Measurements from ENCODE around the gene SH3BP1.

The SH3BP1 gene

DNA sequence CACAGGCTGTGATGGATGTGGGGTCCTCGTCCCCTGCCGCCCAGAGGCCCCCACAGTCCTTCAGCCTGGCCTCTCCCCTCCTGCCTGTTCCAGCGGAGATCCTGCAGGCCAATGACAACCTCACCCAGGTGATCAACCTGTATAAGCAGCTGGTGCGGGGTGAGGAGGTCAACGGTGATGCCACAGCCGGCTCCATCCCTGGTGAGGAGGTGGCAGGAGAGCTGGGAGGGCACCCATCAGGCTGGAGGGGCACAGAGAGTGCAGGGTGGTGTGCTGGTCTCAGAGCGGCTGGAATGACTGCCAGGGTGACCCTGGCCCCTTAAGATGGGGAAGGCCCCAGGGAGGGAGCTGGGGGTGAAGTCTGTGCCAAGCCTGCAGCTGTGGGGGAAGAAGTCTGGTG, 14.6 kb upstream of the SH3BP1 start:
- H3K36me3 ChIP-seq (ENCODE audit: control insufficient read depth, insufficient read depth, low read length): peaks cover 46% of the 10 kb centered on the region
- no peak overlapping the region for H3K4me3 ChIP-seq (replicated peaks; ENCODE audit: low read depth, low read length)
- TF ChIP-seq, protein P1, sequence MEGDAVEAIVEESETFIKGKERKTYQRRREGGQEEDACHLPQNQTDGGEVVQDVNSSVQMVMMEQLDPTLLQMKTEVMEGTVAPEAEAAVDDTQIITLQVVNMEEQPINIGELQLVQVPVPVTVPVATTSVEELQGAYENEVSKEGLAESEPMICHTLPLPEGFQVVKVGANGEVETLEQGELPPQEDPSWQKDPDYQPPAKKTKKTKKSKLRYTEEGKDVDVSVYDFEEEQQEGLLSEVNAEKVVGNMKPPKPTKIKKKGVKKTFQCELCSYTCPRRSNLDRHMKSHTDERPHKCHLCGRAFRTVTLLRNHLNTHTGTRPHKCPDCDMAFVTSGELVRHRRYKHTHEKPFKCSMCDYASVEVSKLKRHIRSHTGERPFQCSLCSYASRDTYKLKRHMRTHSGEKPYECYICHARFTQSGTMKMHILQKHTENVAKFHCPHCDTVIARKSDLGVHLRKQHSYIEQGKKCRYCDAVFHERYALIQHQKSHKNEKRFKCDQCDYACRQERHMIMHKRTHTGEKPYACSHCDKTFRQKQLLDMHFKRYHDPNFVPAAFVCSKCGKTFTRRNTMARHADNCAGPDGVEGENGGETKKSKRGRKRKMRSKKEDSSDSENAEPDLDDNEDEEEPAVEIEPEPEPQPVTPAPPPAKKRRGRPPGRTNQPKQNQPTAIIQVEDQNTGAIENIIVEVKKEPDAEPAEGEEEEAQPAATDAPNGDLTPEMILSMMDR (IDR thresholded peaks at IDR 0.05; ENCODE audit: insufficient read depth, low read length, poor library complexity, severe bottlenecking): no peak
- no peak for DNase-seq (ENCODE audit: extremely low read depth, insufficient read length)
- H3K27me3 ChIP-seq (replicated peaks; ENCODE audit: control insufficient read depth, insufficient read depth, low read length): no peaks in the 10 kb centered on the region

DNA sequence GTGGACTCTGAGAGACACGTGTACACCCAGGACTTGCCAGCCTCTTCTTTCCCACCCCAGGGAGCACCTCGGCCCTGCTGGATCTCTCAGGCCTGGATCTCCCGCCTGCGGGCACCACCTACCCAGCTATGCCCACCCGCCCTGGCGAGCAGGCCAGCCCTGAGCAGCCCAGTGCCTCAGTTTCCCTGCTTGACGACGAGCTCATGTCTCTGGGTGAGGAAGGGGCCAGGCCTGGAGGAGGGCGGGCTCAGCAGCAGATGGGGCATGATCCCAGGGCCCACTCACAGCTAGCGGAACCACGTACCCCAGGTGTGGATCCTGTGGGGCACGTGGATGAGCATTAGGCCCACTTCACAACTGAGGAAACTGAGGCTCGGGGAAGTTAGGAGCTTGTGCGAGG, 13.7 kb upstream of the SH3BP1 start:
- peaks cover 40% of the 10 kb centered on the region for H3K36me3 ChIP-seq (ENCODE audit: control insufficient read depth, insufficient read depth, low read length)
- H3K4me3 ChIP-seq (replicated peaks; ENCODE audit: low read depth, low read length): no peak overlapping the region
- DNase-seq (ENCODE audit: extremely low read depth, insufficient read length): no peak
- no peaks in the 10 kb centered on the region for H3K27me3 ChIP-seq (replicated peaks; ENCODE audit: control insufficient read depth, insufficient read depth, low read length)
- TF ChIP-seq, protein P1 (IDR thresholded peaks at IDR 0.05; ENCODE audit: insufficient read depth, low read length, poor library complexity, severe bottlenecking): no peak

DNA sequence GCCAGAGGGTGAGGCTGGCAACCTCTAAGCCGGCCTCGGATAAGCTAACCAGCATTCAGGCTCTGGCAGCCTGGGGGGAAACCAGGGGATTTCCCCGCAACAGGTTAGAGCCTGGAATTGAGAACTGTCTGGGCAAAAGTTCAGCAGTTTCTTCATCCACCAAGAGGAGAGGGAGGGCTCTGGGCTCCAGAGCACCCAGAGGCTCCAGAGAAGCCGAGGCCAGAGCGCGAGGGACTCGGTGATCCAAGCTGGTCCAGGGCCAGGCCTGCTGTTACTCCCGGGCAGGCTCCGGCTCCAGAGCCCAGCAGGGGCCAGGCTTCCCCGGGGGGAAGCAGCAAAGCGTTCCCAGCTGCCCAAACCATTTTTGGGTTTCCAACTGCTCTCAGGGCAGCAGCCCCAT, 13.3 kb upstream of the SH3BP1 start:
- peaks cover 39% of the 10 kb centered on the region for H3K36me3 ChIP-seq (ENCODE audit: control insufficient read depth, insufficient read depth, low read length)
- no peak overlapping the region for H3K4me3 ChIP-seq (replicated peaks; ENCODE audit: low read depth, low read length)
- TF ChIP-seq, protein P1 (IDR thresholded peaks at IDR 0.05; ENCODE audit: insufficient read depth, low read length, poor library complexity, severe bottlenecking): no peak
- no peak for DNase-seq (ENCODE audit: extremely low read depth, insufficient read length)
- no peaks in the 10 kb centered on the region for H3K27me3 ChIP-seq (replicated peaks; ENCODE audit: control insufficient read depth, insufficient read depth, low read length)

DNA sequence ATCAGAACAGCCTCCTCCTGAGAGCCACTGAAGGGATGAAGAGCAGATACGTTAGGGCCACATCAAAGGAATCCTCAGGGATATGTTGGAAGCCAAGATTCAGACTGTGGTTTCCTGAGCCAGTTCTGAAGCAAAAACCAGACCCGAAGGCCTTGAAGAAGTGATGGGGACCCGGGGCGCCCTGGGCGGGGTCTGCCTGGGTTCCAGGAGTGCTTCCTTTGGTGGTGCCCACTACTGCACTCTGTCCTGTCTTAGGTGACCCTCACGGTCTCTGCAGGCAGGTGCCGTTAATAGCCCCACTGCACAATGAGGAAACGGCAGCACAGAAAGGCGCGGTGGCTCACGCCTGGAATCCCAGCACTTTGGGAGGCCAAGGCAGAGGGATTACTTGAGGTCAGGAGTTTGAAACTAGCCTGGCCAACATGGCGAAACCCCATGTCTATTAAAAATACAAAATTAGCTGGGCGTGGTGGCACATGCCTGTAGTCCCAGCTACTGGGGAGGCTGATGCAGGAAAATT, 12.9 kb upstream of the SH3BP1 start:
- TF ChIP-seq, protein P1 (IDR thresholded peaks at IDR 0.05; ENCODE audit: insufficient read depth, low read length, poor library complexity, severe bottlenecking): no peak
- DNase-seq (ENCODE audit: extremely low read depth, insufficient read length): no peak
- Histone ChIP-seq H3K4me3 (replicated peaks; ENCODE audit: low read depth, low read length) (no peak overlapping the region), H3K36me3 (ENCODE audit: control insufficient read depth, insufficient read depth, low read length) (peaks cover 38% of the 10 kb centered on the region), H3K27me3 (replicated peaks; ENCODE audit: control insufficient read depth, insufficient read depth, low read length) (no peaks in the 10 kb centered on the region)

DNA sequence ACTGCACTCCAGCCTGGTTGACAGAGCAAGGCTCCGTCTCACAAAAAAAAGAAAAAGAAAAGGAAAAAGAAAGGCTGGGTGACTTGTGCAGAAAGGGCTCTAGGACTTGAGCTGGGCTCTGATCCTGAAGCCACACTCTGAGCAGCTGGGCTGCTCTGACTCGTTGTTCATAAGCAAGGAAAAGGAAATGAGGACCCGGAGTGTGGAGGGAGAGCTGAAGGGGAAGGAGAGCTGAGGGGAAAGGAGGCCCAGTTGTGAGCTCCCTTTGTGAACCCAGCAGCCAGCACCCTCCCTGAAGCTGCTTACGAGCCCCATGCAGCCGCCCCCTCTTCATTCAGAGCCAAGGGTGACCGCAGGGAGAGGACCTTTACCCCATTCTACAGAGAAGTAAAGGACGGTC, 12.3 kb upstream of the SH3BP1 start:
- no peak for DNase-seq (ENCODE audit: extremely low read depth, insufficient read length)

More for the DNA sequence above, 12.3 kb upstream of the SH3BP1 start:
- Histone ChIP-seq H3K4me3 (replicated peaks; ENCODE audit: low read depth, low read length) (no peak overlapping the region), H3K27me3 (replicated peaks; ENCODE audit: control insufficient read depth, insufficient read depth, low read length) (no peaks in the 10 kb centered on the region), H3K36me3 (ENCODE audit: control insufficient read depth, insufficient read depth, low read length) (peaks cover 40% of the 10 kb centered on the region)
- TF ChIP-seq, protein P1 (IDR thresholded peaks at IDR 0.05; ENCODE audit: insufficient read depth, low read length, poor library complexity, severe bottlenecking): no peak
